ENCODE data around the gene UBL3.

The UBL3 gene

DNA sequence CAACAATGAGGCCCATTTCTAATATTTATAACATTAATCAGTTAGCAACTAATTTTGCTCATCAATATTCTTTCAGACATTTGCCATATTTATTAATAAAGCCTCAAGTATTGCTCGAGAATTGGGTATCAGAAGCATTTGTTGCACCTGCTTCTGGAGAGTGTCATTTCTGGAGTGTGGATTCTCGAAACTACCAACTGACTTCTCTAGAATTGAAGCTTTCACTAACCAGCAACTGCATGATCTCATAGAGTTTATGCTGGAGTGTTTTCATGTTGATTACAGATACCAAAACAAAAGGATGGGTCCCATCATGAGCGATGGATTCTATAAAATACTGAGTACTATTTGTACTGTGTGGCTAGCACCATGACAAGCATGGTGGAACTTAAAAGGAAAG, 133.9 kb downstream of the UBL3 start:
- in situ Hi-C loops (cut with MboI; ENCODE audit: low sequenced_read_pairs) = loop anchor here (25.0 kb wide), 1 partner anchor 204 kb away; no protein-coding TSS in a partner anchor

Data from HL-60/S4 treated with retinoic acid at 250 ng/mL for 4 days and 3 days (cell line).